Mucosa of descending colon (tissue), 3 donors: ENCODE data around the gene STMND1. TPM values are rescaled to one million over a fixed set of nuclear protein-coding genes. Genes with fewer than 3 reads are reported as not detected.
A peak's percentile ranks its signal among the peaks of the same experiment; 100 is the strongest.

Experiments used
- ATAC-seq: fragments of 200-7000 bp; cut with Tn5 transposase; one replicate; pipeline ENCODE4 v1.9.1; 2020; ENCODE audit warnings: mild to moderate bottlenecking, moderate library complexity
- DNase-seq, 3 donors: peaks; one replicate each; pipeline ENCODE4 v3.0.0-alpha.2; 2020
- H3K36me3 ChIP-seq: fragments of 200-600 bp; one replicate; pipeline ENCODE4 v1.8.0; 2021; ENCODE audit warnings: low read depth, mild to moderate bottlenecking
- H3K4me1 ChIP-seq: fragments of 200-600 bp; one replicate; pipeline ENCODE4 v1.8.0; 2021; ENCODE audit warnings: low read depth, mild to moderate bottlenecking
- H3K4me3 ChIP-seq: fragments of 200-600 bp; one replicate; pipeline ENCODE4 v1.8.0; 2021; ENCODE audit warnings: mild to moderate bottlenecking
- H3K9me3 ChIP-seq: fragments of 200-600 bp; one replicate; pipeline ENCODE4 v1.8.0; 2021; ENCODE audit warnings: mild to moderate bottlenecking
- CTCF ChIP-seq: fragments of 200-600 bp; IDR thresholded peaks from one replicate; pipeline ENCODE4 v1.8.0; 2022; ENCODE audit warnings: antibody characterized with exemption, mild to moderate bottlenecking
- intact Hi-C, 2 donors: fragments of 100-400 bp; cut with DNase I in 1 of 2; cut with micrococcal nuclease in 1 of 2; formaldehyde crosslinking; loops; one replicate each; pipeline versions ENCODE4 v1.11.0 to v1.11.1; 2022; cut with DNase I, micrococcal nuclease
- total RNA-seq, 3 donors: library from RNA; stranded (reverse); fragmentation: NEBNext Ultra II Directional in 2 of 3; extraction: Animal tissue kit (Norgen Biotek cat#: 25700) in 2 of 3; gene quantifications; one replicate each; pipeline versions ENCODE4 v1.2.1 to v1.2.4, GENCODE V29; 2021 to 2023
- donor health status: DM: no; HTN: no; CAD: no; lungs with moderate emphysema.
- donor health status: DM: no; HTN: no; CAD: no.
- donor health status: DM: no; HTN: yes; CAD: no.

STMND1 gene
- total RNA-seq, 3 donors from 2014 or later = 0.47 to 1.9 (median 0.53) TPM

GRCh38 chr6:17115251-17116116 lies 13.6 kb downstream of the STMND1 start:
- no peak for ATAC-seq

GRCh38 chr6:17116117-17116440 lies 14.2 kb downstream of the STMND1 start:
- Histone ChIP-seq H3K9me3 (no peaks in the 10 kb centered on the region), H3K4me3 (no peak overlapping the region), H3K4me1 (no peaks in the 10 kb centered on the region), H3K36me3 (no peaks in the 10 kb centered on the region)
- ATAC-seq = no peak
- intact Hi-C loops = no loop called here
- no peak for DNase-seq
- TF ChIP-seq CTCF = no peak

More at GRCh38 chr6:17115251-17116116, 13.6 kb downstream of the STMND1 start:
- intact Hi-C loops = no loop called here
- Histone ChIP-seq H3K4me3 (no peak overlapping the region), H3K9me3 (no peaks in the 10 kb centered on the region), H3K36me3 (no peaks in the 10 kb centered on the region), H3K4me1 (no peaks in the 10 kb centered on the region)
- TF ChIP-seq CTCF = no peak
- DNase-seq = no peak

GRCh38 chr6:17120019-17120418 lies 18.2 kb downstream of the STMND1 start:
- no peaks in the 10 kb centered on the region for H3K4me1 ChIP-seq
- H3K36me3 ChIP-seq = no peaks in the 10 kb centered on the region
- intact Hi-C loops = no loop called here
- H3K9me3 ChIP-seq = no peaks in the 10 kb centered on the region
- DNase-seq = no peak
- ATAC-seq = peak; percentile 31
- no peak overlapping the region for H3K4me3 ChIP-seq
- TF ChIP-seq CTCF = no peak

- Histone ChIP-seq H3K36me3 (no peaks in the 10 kb centered on the region), H3K9me3 (no peaks in the 10 kb centered on the region), H3K4me1 (no peaks in the 10 kb centered on the region), H3K4me3 (no peak overlapping the region)
- ATAC-seq (no peak), DNase-seq (no peak)
- TF ChIP-seq CTCF = no peak
- intact Hi-C loops = no loop called here
Observed at GRCh38 chr6:17125407-17125806, 23.6 kb downstream of the STMND1 start.

GRCh38 chr6:17130786-17131185 lies 28.9 kb downstream of the STMND1 start:
- Histone ChIP-seq H3K9me3 (peaks cover 4% of the 10 kb centered on the region), H3K36me3 (no peaks in the 10 kb centered on the region), H3K4me3 (no peak overlapping the region), H3K4me1 (no peaks in the 10 kb centered on the region)
- intact Hi-C loops = no loop called here
- DNase-seq (no peak), ATAC-seq (no peak)
- TF ChIP-seq CTCF = no peak
